Measurements from ENCODE around the gene RPL23.

DNA sequence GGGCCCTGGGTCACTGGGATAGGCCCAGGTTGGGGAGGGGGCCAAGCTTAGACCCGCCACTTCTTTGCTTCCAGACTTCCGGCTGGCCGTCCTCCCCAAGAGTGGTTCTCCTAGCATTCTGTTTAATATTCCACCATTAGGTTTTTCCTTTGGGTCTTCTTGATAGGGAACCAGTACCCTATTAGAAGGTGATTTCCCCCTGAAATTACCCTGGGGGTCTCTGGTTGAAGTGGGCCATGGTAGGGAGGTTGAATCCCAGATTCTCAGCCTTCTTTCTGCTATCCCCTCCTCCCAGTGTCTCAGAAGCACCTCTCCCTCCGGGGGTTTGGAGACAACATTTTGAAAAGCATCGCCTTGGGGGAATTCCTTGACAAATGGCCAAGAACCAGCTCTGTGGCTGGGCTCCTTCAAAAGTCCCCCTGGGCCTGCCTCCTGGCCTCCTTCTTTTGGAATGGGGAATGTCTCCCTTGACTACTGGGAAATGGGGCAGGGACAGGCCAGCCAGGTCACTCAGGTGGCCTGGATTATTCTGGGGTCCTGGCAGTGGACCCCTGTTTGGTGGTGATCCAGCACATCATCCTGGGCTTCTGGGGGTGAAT is 22.1 kb upstream of the RPL23 start:
- no peak for TF ChIP-seq POLR2A (IDR thresholded peaks at IDR 0.05; ENCODE audit: low read depth, low read length)
- no peak for TF ChIP-seq TAF1 (IDR thresholded peaks at IDR 0.05; ENCODE audit: low read depth, low read length)

Measured in GM12891 (cell line).